DND-41 (cell line): Measurements from ENCODE around the gene CALML6.

Experiments
- ATAC-seq: fragments of 200-7000 bp; cut with Tn5 transposase; 3 replicates; pipeline ENCODE4 v1.9.1; 2021; ENCODE audit warnings: low read depth; ENCODE audit not compliant: insufficient read depth
- DNase-seq: peaks from one replicate; pipeline ENCODE4 v3.0.0-alpha.2; 2020
- H2AFZ ChIP-seq: 2 replicates; pipeline ENCODE4 v1.6.0; 2012; ENCODE audit warnings: low read depth, low read length
- H3K27ac ChIP-seq: 2 replicates; pipeline ENCODE4 v1.5.1; 2012; ENCODE audit warnings: low read length, inconsistent platforms
- H3K27me3 ChIP-seq: fragments of 200-600 bp; sonication (generic); 2 replicates; pipeline ENCODE4 v1.6.0; 2012; ENCODE audit warnings: low read length, mild to moderate bottlenecking, inconsistent platforms; ENCODE audit not compliant: insufficient read depth, poor library complexity
- H3K36me3 ChIP-seq: 2 replicates; pipeline ENCODE4 v1.5.1; 2012; ENCODE audit warnings: low read length, inconsistent platforms; ENCODE audit not compliant: insufficient read depth
- H3K4me1 ChIP-seq: 2 replicates; pipeline ENCODE4 v1.5.1; 2012; ENCODE audit warnings: mild to moderate bottlenecking, low read length; ENCODE audit not compliant: insufficient read depth
- H3K4me2 ChIP-seq: 2 replicates; pipeline ENCODE4 v1.6.0; 2012; ENCODE audit warnings: mild to moderate bottlenecking, moderate library complexity, low read length, inconsistent platforms; ENCODE audit not compliant: insufficient read depth
- H3K4me3 ChIP-seq, 2 experiments: fragments of 200-600 bp in 1 of 2; shearing (Covaris generic) in 1 of 2; 2 replicates each; pipeline ENCODE4 v1.5.1; 2012 to 2016; ENCODE audit warnings: inconsistent platforms in 2 of 2, low read length in 2 of 2, mild to moderate bottlenecking in 2 of 2, low read depth in 1 of 2, moderate library complexity in 1 of 2
- H3K79me2 ChIP-seq: 2 replicates; pipeline ENCODE4 v1.6.0; 2012; ENCODE audit warnings: low read length, inconsistent platforms; ENCODE audit not compliant: insufficient read depth
- H3K9ac ChIP-seq: 2 replicates; pipeline ENCODE4 v1.6.0; 2012; ENCODE audit warnings: low read depth, mild to moderate bottlenecking, inconsistent platforms, low read length, moderate library complexity
- H3K9me3 ChIP-seq: 2 replicates; pipeline ENCODE4 v1.5.1; 2012; ENCODE audit warnings: low read length, moderate library complexity, mild to moderate bottlenecking, inconsistent platforms; ENCODE audit not compliant: insufficient read depth, severe bottlenecking
- H4K20me1 ChIP-seq: 2 replicates; pipeline ENCODE4 v1.6.0; 2012; ENCODE audit warnings: low read length; ENCODE audit not compliant: insufficient read depth
- CTCF ChIP-seq: IDR thresholded peaks from 2 replicates; pipeline ENCODE4 v1.5.1; 2012; ENCODE audit warnings: borderline replicate concordance, low read length, moderate library complexity, mild to moderate bottlenecking; ENCODE audit not compliant: poor library complexity, severe bottlenecking; ENCODE audit errors: extremely low read depth
- EZH2 ChIP-seq: IDR thresholded peaks from 3 replicates; pipeline ENCODE4 v1.6.1; 2012; ENCODE audit warnings: borderline replicate concordance, low read depth, mild to moderate bottlenecking, moderate library complexity, low read length, inconsistent platforms; ENCODE audit not compliant: severe bottlenecking

Gene CALML6

DNA sequence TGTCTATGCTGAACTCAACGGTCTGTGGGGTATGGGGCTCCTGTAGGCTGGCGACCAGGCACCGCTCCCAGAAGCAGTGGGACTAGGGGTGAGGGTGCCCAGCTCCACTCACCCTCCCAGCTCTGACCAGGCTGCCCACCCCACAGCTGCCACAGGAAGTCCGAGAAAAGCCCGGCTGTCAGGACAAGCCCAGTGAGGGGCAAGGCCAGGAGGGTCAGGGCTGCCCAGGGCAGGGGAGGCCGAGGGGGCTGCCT lies 7.6 kb downstream of the CALML6 start:
- no peaks in the 10 kb centered on the region for H3K27me3 ChIP-seq
- no peak overlapping the region for H3K27ac ChIP-seq
- DNase-seq (no peak), ATAC-seq (no peak)
- no peaks in the 10 kb centered on the region for H3K36me3 ChIP-seq
- H3K4me1 ChIP-seq = peaks cover 17% of the 10 kb centered on the region
- no peak overlapping the region for H2AFZ ChIP-seq
- H3K4me2 ChIP-seq = no peak overlapping the region
- no peaks in the 10 kb centered on the region for H3K9me3 ChIP-seq
- no peak overlapping the region for H3K4me3 ChIP-seq
- TF ChIP-seq CTCF (no peak), EZH2 (no peak)
- peaks cover 12% of the 10 kb centered on the region; the same call in 1 of the 2 replicates for H4K20me1 ChIP-seq
- H3K9ac ChIP-seq = no peak overlapping the region
- H3K79me2 ChIP-seq = no peaks in the 10 kb centered on the region

- TF ChIP-seq EZH2 (no peak), CTCF (no peak)
- no peak overlapping the region for H2AFZ ChIP-seq
- no peak overlapping the region for H3K9ac ChIP-seq
- no peaks in the 10 kb centered on the region for H3K27me3 ChIP-seq
- H3K4me2 ChIP-seq = no peak overlapping the region
- H3K36me3 ChIP-seq = no peaks in the 10 kb centered on the region
- H3K4me3 ChIP-seq = no peak overlapping the region
- H4K20me1 ChIP-seq = peaks cover 10% of the 10 kb centered on the region; the same call in 1 of the 2 replicates
- no peaks in the 10 kb centered on the region for H3K9me3 ChIP-seq
- H3K27ac ChIP-seq = no peak overlapping the region
- ATAC-seq = no peak
- no peaks in the 10 kb centered on the region for H3K79me2 ChIP-seq
- DNase-seq = no peak
- H3K4me1 ChIP-seq = peaks cover 12% of the 10 kb centered on the region
Observed at GRCh38 chr1:1922956-1923833, 8.1 kb downstream of the CALML6 start.

- no peak overlapping the region for H2AFZ ChIP-seq
- no peaks in the 10 kb centered on the region for H3K9me3 ChIP-seq
- peaks cover 8% of the 10 kb centered on the region; the same call in 1 of the 2 replicates for H4K20me1 ChIP-seq
- no peak for ATAC-seq
- H3K4me1 ChIP-seq = peaks cover 4% of the 10 kb centered on the region; the same call in 1 of the 2 replicates
- no peaks in the 10 kb centered on the region for H3K79me2 ChIP-seq
- DNase-seq = no peak
- no peak overlapping the region for H3K4me2 ChIP-seq
- no peaks in the 10 kb centered on the region for H3K36me3 ChIP-seq
- no peak overlapping the region for H3K27ac ChIP-seq
- H3K27me3 ChIP-seq = no peaks in the 10 kb centered on the region
- no peak for TF ChIP-seq CTCF
- no peak for TF ChIP-seq EZH2
- no peak overlapping the region for H3K4me3 ChIP-seq
- H3K9ac ChIP-seq = no peak overlapping the region
Observed at GRCh38 chr1:1924386-1924785, 9.3 kb downstream of the CALML6 start.
